Pons (tissue), 1 donor: ENCODE results near the gene AMER3.

ENCODE experiments used
- DNase-seq: peaks from one replicate; pipeline ENCODE4 v3.0.0-alpha.2; 2016; ENCODE audit warnings: low spot score

The AMER3 gene

DNA sequence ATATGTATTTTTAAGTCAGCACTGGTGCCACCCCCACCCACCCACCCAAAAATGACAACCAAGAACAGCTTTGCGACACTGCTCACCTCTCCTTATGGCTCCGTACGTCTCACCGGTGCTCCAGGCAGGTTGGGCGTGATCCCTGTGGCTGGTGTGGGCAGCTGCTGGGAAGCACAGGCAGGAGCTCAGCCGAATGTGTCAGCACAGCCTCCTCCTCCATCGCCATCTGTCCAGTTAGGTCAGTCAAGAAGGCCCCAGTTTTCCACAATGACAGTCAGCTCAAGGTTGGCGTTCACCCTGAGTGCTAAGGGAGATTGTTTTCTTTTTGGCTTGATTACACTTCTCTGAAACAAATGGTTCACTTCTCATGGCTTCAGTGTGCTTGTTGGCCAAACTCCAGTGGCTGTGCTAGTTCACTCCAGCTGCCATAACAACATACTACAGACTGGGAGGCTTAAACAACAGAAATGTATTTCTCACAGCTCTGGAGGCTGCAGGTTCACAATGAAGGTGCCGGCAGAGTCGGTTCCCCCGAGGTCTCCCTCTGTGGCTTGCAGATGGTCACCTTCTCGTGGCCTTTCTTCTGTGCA, 30.2 kb downstream of the AMER3 start:
- no peak for DNase-seq

DNA sequence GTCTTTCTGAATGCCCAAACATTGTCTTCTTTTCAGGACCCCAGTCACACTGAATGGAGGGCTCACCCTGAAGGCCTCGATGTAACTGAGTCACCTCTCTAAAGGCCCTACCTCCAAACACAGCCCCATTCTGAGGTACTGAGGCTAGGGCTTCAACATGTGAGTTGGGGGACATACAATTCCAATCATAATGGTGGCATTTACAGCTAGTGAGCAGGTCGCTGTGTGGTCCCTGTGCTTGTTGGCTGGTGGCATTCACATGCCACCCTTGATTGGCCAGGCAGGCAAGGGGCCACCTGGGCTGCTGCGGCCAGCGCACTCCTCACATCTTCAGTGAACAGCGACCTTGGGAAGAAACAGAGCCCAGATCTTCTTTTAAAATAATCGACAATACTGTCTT, 30.7 kb downstream of the AMER3 start:
- DNase-seq, result no peak

GRCh38 chr2:130787841-130788240, 32.5 kb downstream of the AMER3 start:
- DNase-seq, result no peak

DNA sequence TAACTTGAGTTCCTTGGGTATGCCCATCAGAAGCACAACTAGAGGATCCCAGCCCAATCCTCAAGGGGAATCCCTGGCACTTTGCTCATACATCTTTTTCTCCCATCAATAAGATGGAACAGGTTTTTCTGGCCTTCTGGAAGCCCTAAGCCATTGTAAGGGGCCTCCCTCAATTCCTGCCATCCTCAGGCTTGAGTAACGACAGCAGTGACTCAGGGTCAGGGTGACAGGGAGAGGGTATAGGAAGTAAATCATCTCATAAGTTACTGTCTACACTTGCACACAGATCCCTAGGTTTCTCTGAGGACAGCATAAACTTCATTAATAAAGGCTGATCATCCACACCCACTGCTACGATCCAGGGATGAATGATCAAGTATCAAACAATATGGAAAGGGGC, 35.0 kb downstream of the AMER3 start:
- DNase-seq, result no peak

GRCh38 chr2:130790804-130791616, 35.7 kb downstream of the AMER3 start:
- no peak for DNase-seq

DNA sequence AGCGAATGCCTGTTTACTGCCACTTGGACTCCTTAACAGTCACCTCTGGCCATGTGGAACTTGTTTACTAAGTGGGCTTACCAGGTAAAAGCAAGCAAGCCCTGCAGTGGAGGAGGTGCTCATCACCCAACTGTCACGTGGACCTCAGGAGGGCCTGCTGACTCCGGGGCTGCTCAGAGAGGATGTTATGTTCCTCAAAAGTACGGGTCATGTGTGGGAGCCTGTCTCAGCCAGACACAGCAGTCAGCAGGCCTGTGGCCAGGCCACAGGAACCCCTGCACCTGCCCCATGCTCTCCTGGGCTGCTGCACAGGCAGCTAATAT, 36.2 kb downstream of the AMER3 start:
- peak; percentile 50 for DNase-seq

DNA sequence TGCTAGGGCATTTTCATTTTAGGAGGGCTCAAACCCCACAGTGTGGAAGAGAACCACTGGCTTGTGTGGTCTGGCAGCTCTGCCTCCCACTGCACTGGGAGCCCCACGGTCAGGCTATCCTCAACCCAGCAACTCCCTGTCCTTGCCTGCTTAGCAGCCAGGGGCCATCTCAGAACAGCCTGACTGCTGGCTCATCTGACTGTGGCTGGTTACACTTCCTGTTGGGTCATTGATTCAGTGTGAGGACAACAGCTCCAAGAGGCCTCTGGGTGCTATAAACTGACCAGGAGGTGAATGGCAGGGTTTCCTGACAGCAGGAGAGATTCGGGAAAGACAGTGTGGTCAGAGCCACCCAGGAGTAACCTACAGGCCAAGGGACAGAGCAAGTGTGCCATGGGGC, 40.1 kb downstream of the AMER3 start:
- no peak for DNase-seq

DNA sequence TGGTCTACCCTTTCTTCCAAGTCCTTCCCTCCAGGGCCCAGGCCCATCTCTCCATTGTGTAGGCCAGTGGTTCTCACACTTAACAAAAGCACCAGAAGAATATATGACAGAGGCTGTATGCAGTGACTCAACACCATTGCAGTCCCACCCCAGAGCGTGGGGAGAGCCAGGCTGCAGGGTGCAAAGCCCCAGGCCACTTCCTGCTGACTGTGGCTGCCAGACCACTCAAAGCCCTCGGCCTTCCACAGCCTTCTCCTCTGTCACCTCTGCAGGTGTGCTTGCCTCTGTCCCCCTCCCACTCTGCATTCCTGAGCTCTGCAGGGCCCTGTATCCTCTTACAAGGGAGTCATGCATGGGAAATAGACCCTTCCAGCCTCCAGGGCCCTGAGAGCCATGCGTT, 41.0 kb downstream of the AMER3 start:
- DNase-seq, result no peak

DNA sequence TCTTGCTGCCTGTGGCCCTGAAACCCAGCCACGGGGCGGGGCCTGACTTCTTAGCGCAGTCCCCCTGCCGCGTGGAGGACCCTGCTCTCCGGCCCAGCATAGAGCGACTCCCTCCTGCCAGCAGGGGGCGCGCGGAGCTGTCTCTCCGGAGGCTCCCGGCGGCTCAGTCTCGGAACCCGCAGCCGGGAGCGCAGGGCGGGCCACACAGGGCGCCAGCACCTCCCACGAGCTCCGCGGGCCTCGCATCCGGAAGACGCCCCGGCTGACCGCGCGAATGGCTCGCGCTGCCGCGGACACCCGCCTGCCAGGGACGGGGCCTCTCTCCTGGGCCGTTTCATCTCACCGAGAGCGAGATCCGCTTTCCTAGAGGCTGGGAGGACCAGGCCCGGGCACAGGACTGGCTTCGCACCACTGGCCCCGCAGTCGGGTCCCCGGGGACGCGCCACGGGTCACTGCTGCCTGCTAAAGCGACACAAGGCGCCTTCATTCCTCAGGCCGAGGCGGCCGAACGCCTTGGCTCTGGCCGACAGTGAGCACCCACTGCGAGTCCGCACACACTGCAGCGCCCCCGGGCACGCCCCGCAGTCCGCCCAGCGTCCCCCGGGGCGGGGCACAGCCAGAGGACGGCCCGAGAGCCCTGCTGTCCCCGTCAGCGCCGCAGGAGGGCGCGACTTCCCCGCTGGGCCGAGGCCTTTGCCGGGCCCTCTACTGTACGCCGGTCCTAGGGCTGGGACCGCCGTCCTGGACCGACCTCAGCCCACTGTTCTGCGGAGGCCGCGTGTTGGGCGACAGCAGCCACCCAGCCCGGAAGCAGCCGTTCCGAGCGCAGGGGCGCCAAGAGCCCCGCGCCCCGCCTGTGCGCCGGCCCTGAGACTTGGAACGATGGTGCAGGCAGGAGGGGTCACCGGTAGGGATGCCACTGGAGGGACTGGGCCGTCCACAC, 42.4 kb downstream of the AMER3 start:
- DNase-seq, result peak; percentile 84

DNA sequence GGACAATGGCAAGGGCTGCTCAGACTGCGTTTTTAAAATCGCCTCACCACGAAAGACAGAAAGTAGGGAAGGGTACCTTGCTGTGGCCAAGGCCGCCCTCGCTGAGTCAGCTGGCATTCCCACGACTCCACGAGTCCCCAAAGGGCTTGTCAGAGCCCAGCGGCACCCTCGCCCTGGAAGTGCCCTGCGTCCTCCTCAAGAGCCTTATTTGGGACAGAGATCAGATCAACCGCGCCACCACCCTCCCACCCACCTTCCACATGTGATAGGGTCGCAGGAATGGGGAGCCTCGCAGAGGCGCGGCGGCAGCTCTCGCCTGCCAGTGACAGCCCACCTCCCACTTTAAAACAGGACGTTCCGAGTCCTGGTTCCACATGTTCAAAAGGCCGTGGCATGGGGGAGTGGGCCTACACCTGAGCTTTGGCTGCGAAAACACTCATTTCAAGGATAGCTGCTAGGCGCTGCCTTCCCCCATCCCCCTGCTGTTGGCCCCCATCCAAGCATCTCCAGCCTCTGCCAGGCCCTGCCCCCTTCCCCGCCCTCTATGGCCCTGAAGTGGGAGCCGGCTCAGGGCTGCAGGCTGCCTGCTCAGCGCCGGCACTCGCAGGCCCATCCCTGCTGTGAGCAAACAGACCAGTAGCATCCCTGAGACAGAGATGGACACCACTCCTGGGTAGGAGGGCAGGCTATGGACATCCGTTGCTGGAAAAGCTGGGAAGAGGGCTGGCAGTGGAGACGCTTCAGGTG, 43.3 kb downstream of the AMER3 start:
- no peak for DNase-seq

GRCh38 chr2:130799295-130799694, 44.0 kb downstream of the AMER3 start:
- DNase-seq, result no peak

DNA sequence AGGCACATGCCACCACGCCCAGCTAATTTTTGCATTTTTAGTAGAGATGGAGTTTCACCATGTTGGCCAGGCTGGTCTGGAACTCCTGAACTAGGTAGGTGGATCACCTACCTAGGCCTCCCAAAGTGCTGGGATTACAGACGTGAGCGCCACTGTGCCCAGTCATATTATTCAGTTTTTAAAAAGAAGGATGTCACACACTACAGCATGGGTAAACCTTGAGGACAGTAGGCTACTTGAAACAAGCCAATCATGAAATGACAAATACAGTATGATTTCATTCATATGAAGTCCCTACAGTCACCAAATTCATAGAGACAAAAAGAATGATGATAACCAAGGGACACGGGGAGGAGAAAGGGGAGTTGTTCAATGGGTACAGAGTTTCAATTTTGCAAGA, 50.3 kb downstream of the AMER3 start:
- no peak for DNase-seq

DNA sequence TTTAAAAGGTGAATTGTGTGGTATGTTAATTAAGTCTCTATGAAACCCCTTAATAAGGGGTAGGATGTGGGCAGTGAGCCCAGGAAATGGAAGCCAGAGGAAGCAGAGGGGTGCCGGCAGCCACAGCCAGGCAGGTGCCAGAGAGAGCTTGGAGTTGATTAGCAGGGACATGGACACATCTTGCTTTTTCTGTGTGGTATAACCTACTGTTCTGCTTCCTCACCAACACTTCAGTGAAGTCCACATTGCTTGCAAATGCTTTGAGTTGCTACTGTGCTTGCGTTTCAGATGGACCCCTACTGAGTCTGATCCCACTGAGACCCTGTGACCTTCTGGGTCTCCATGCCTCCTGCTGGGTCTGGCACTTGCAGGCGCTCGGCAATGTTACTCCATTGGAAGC, 51.0 kb downstream of the AMER3 start:
- DNase-seq, result no peak

GRCh38 chr2:130807659-130808385, 52.5 kb downstream of the AMER3 start:
- no peak for DNase-seq

DNA sequence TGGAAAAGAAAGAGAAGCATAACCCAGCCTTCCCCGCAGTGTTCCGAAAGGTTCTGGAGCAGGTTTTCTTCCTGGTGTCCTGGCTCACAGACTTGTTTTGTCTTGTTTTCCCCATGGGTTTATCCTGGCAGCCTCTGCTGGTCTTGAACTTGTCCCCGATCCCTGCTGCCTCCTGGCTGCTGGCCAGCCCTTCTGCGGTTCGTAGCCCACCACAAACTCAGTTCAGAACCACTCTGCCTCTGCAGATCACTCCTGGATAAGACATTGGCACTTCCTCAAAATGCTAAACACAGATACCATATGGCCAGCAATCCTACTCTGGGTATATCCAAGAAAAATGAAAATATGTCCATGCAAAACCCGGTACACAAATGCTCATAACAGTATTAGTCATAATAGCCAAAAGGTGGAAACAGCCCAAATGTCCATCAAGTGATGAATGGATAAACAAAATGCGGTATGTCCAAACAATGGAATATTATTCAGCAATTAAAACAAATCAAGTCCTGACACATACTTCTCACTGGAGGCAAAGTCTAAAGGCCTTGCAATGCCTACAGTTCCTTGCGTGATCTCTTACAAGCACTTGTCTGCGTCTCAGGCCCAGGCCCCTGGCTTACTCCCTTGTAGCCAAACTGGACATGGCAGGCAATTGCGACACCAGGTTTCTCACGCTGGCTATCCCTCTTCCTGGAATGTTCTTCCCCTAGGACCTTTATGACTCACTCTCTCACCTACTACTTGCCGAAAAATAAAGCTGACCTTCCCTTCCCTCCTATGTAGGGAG, 53.3 kb downstream of the AMER3 start:
- DNase-seq, result no peak

DNA sequence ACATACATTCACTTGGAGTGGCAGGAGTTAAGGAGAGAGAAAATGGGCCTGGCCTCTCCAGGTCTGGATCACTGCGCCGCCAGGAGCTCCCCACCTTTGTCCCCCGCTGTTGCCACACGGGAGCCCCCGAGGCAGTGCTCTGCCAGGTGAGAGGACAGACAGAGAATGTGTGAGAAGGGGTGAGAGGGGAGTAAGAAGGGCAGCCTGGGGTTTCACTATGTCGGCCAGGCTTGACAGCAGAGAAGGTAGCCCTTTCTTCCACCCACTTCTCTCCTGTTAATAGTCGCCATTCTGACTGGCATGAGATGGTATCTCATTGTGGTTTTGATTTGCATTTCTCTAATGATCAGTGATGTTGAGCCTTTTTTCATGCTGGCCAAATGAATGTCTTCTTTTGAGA, 55.1 kb downstream of the AMER3 start:
- DNase-seq, result no peak

GRCh38 chr2:130813722-130814121, 58.4 kb downstream of the AMER3 start:
- DNase-seq, result no peak

GRCh38 chr2:130814931-130815680, 59.8 kb downstream of the AMER3 start:
- DNase-seq, result no peak
